GM21717 (cell line): ENCODE measurements around the gene ANAPC7.
"Not testable (repeated sequence)": the region's sequence is repeated elsewhere in the genome, so short reads cannot be mapped to it uniquely, and the experiment has no call there.

Source experiments
- ATAC-seq: cut with Tn5 transposase; IDR thresholded peaks from one replicate; pipeline ENCODE4 v1.9.1; 2021; ENCODE audit warnings: mild to moderate bottlenecking, moderate library complexity; ENCODE audit not compliant: unreplicated experiment

ANAPC7 gene

DNA sequence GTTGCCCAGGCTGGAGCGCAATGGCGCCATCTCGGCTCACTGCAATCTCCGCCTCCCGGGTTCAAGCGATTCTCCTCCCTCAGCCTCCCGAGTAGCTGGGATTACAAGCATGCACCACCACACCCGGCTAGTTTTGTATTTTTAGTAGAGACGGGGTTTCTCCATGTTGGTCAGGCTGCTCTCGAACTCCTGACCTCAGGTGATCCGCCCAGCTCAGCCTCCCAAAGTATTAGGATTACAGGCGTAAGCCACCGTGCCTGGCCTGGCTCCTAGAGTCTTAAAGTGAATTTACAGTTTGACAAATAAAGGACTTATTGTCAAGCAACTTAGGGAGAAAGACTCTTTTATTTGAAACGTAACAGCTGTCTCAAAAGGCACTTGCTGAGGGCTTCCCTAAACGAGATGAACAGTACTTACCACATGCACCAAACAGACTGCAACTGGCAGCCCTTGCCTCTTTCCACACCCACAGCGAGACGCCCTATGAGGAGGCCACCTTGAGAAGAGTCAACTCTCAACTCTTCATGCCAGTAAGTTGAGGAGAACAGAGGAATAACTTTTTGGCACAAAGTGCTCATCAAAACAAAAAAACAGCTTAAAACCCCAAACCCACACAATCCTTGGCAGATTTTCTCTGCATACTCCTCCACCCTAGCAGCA lies 25.2 kb downstream of the ANAPC7 start:
- not testable (repeated sequence) for ATAC-seq

DNA sequence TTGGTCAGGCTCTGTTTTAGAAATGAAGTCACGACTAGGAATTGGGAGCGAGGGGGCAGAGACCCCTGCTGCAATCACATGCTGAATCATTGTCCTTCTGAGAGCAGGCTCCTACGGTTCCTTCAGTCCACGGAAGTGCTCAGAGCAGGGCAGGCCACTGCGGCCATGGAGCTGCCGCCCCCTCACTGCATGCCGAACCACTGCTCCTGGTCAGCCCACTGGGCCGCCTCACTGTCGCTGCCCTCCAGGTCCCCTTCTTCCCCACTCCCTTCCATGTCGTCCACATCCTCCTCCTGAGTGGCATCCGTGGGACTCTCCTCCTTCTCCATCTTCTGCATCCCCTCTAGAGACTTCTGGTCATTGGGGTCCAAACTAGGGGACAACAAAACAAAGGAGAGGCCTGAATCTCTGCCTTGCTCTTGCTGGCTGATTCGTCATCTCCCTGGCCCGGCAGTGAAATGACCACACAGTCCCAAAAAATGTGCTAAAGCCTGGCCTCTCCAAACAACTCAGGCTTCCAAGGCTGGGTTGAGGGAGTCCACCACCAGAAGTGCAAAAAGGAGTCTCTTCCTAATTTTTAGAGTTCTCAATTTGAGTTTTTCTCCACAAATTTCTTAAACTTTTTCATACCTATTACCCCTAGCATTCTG lies 29.4 kb downstream of the ANAPC7 start:
- ATAC-seq = no peak

DNA sequence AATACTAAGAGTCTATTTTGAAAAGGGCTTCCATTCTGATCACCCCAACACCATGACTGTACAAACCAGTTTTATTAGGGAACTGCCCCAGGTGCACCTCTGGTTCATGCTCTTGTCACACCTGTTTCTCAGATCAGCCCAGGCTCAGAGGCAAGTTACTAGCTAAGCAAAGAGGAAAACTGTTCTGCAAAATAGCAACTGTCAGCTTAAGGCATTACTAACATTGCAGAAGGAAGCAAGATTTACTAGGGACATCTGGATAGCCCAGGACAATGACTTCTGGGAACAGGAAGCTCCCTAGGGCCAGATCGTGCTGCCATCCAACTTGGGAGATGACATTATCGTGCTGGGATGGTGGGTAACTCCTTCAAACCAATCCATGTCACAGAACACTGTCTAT lies 30.1 kb downstream of the ANAPC7 start:
- ATAC-seq = no peak

GRCh38 chr12:110373025-110373424 lies 30.5 kb downstream of the ANAPC7 start:
- ATAC-seq = no peak

- ATAC-seq = no peak
Measured at GRCh38 chr12:110372056-110372425, 31.5 kb downstream of the ANAPC7 start.

- ATAC-seq = no peak
Measured at GRCh38 chr12:110371408-110372055, 32.0 kb downstream of the ANAPC7 start.

- ATAC-seq = no peak
Measured at GRCh38 chr12:110370732-110371231, 32.7 kb downstream of the ANAPC7 start.

- no peak for ATAC-seq
Measured at GRCh38 chr12:110369992-110370391, 33.5 kb downstream of the ANAPC7 start.

- no peak for ATAC-seq
Measured at GRCh38 chr12:110367181-110367864, 36.2 kb downstream of the ANAPC7 start.

GRCh38 chr12:110366321-110367142 lies 37.0 kb downstream of the ANAPC7 start:
- no peak for ATAC-seq

GRCh38 chr12:110365489-110366320 lies 37.8 kb downstream of the ANAPC7 start:
- ATAC-seq = no peak

GRCh38 chr12:110361216-110361615 lies 42.3 kb downstream of the ANAPC7 start:
- ATAC-seq = no peak

GRCh38 chr12:110358384-110359097 lies 45.0 kb downstream of the ANAPC7 start:
- ATAC-seq = not testable (repeated sequence)

DNA sequence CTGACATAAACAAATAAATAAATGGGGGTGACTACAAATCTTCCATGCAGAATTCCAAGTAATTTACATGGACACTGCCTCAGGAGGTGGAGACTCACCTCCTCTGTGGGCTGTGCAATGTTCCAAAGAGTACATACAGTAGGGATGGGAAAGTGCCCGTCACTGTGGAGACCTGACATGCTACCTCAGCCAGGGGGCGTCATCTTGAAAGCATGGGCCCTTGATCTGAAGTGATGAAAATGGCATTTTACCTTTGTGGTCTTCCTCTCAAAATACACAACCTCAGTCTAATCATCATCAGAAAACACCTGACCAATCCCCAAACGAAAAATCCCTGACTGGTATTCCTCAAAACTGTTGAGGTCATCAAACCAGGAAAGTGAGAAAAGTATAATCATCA lies 48.4 kb downstream of the ANAPC7 start:
- ATAC-seq = no peak

DNA sequence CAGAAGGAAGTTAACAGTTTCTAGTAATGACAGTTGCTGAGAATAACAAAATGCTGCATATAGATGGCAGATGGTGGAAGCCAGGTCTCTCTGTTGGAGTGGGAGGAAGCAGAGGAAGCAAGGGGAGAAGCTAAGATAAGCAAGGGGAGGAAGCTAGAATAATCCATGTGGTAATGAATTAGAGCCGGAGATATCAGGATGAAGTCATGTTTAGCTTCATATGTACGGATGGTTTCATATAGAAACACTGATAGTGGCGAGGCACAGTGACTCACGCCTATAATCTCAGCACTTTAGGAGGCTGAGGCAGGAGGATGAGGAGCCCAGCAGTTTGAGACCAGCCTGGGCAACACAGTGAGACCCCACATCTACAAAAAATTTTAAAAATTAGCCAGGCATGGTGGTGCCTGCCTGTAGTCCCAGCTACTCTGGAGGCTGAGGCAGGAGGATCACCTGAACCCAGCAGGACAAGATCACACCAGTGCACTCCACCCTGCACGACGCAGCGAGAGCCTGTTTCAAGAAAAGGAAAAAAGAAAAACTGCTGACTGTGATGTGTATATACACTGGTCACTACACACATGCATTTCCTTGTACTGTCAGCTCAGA lies 49.2 kb downstream of the ANAPC7 start:
- no peak for ATAC-seq

DNA sequence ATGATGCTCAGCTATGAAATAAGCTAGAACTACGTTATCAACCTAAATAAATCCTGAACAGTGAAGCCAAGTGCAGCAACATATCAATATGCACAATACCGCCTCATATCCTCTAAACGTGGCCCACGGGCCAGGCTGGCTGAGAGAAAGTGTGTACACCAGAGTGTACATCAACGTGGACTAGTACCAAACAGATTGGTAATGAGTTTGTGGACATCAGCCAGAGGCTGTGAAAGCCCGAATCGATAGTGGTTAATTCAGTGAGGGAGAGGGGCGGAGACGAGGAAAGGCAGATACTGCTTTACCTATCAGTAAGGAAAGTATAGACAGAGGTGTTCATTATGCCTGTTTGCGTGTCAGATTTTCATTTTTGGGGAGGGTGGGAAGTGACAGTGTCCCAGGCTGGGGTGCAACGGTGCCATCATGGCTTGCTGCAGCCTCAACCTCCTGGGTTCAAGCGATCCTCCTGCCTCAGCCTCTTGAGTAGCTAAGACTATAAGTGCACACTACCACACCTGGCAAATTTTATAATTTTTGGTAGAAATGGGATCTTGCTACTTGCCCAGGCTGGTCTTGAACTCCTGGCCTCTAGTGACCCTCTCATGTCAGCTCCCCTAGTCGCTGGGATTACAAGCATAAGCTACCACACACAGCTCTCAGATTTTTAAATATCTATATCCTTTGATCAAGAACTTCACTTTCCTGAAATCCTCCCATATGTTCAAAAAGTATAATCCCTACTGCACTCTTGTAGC lies 50.1 kb downstream of the ANAPC7 start:
- no peak for ATAC-seq

GRCh38 chr12:110352401-110352800 lies 51.1 kb downstream of the ANAPC7 start:
- ATAC-seq = no peak

GRCh38 chr12:110351119-110351518 lies 52.4 kb downstream of the ANAPC7 start:
- no peak for ATAC-seq
